Large intestine (tissue), 3 donors: Measurements from ENCODE around the gene TMEM40. TPM values are rescaled to one million over a fixed set of nuclear protein-coding genes. Genes with fewer than 3 reads are reported as not detected.
"Not testable (repeated sequence)": the region's sequence is repeated elsewhere in the genome, so short reads cannot be mapped to it uniquely, and the experiment has no call there.

Experiments
- DNase-seq, 2 donors: peaks; one replicate each; pipeline versions ENCODE4 v3.0.0 to v3.0.0-alpha.2; 2013
- H3K27ac ChIP-seq: one replicate; pipeline ENCODE4 v1.5.1; 2013; ENCODE audit warnings: low read length
- H3K27me3 ChIP-seq: 2 replicates; pipeline ENCODE4 v1.6.1; 2013; ENCODE audit warnings: low read length; ENCODE audit not compliant: control insufficient read depth, insufficient read depth
- H3K36me3 ChIP-seq: 2 replicates; pipeline ENCODE4 v1.6.1; 2013; ENCODE audit warnings: low read length; ENCODE audit not compliant: control insufficient read depth, insufficient read depth
- H3K4me1 ChIP-seq: one replicate; pipeline ENCODE4 v1.6.1; 2013; ENCODE audit warnings: low read length; ENCODE audit not compliant: control insufficient read depth, insufficient read depth
- H3K4me3 ChIP-seq: one replicate; pipeline ENCODE4 v1.5.1; 2013; ENCODE audit warnings: low read length
- H3K9me3 ChIP-seq: one replicate; pipeline ENCODE4 v1.6.1; 2013; ENCODE audit warnings: mild to moderate bottlenecking, low read depth, low read length, moderate library complexity; ENCODE audit not compliant: control insufficient read depth
- WGBS: methylation state at CpG from one replicate; pipeline ENCODE4 v1.1.5; 2013; ENCODE audit warnings: low lambda C conversion rate; ENCODE audit not compliant: insufficient coverage; 5-methylcytosine and 5-hydroxymethylcytosine counted together
- polyA plus RNA-seq: library from polyadenylated mRNA; unstranded; fragments of 120-200 nt; gene quantifications from one replicate; pipeline ENCODE4 v1.2.1, GENCODE V29; 2013

Gene TMEM40
- polyA plus RNA-seq, 1 donor: 0.10 TPM

GRCh38 chr3:12733566-12733965 is 25.5 kb downstream of the TMEM40 start:
- Histone ChIP-seq H3K27me3 (no peaks in the 10 kb centered on the region), H3K27ac (no peak overlapping the region), H3K36me3 (no peaks in the 10 kb centered on the region), H3K9me3 (no peaks in the 10 kb centered on the region), H3K4me3 (no peak overlapping the region), H3K4me1 (no peaks in the 10 kb centered on the region)
- no peak for DNase-seq
- whole genome bisulfite sequencing: no CpG with 5 or more reads among the region's 3 CpGs

GRCh38 chr3:12730506-12731242 is 28.4 kb downstream of the TMEM40 start:
- no peak overlapping the region for H3K27ac ChIP-seq
- H3K4me3 ChIP-seq: no peak overlapping the region
- no peak for DNase-seq
- no peaks in the 10 kb centered on the region for H3K9me3 ChIP-seq
- no peaks in the 10 kb centered on the region for H3K36me3 ChIP-seq
- 100% methylated on average over 2 of the region's 4 CpGs for WGBS
- no peaks in the 10 kb centered on the region for H3K4me1 ChIP-seq
- no peaks in the 10 kb centered on the region for H3K27me3 ChIP-seq

GRCh38 chr3:12729051-12729651 is 29.9 kb downstream of the TMEM40 start:
- Histone ChIP-seq H3K27me3 (no peaks in the 10 kb centered on the region), H3K9me3 (no peaks in the 10 kb centered on the region), H3K36me3 (no peaks in the 10 kb centered on the region), H3K27ac (no peak overlapping the region), H3K4me3 (no peak overlapping the region), H3K4me1 (no peaks in the 10 kb centered on the region)
- DNase-seq: peak; percentile 5 to 18
- WGBS: 50% methylated on average over 2 of the region's 7 CpGs

- Histone ChIP-seq H3K36me3 (no peaks in the 10 kb centered on the region), H3K27me3 (no peaks in the 10 kb centered on the region), H3K27ac (no peak overlapping the region), H3K9me3 (peaks cover 2% of the 10 kb centered on the region), H3K4me3 (no peak overlapping the region), H3K4me1 (no peaks in the 10 kb centered on the region)
- 80% methylated on average over 1 of the region's 2 CpGs for WGBS
- no peak for DNase-seq
Observed at GRCh38 chr3:12727937-12728336, 31.1 kb downstream of the TMEM40 start.

- DNase-seq: no peak
- Histone ChIP-seq H3K4me1 (no peaks in the 10 kb centered on the region), H3K4me3 (no peak overlapping the region), H3K9me3 (peaks cover 2% of the 10 kb centered on the region), H3K27ac (no peak overlapping the region), H3K36me3 (no peaks in the 10 kb centered on the region), H3K27me3 (no peaks in the 10 kb centered on the region)
- no CpG with 5 or more reads among the region's 3 CpGs for WGBS
Observed at GRCh38 chr3:12727481-12727880, 31.6 kb downstream of the TMEM40 start.

GRCh38 chr3:12725436-12725835 is 33.6 kb downstream of the TMEM40 start:
- no peak overlapping the region for H3K27ac ChIP-seq
- no peaks in the 10 kb centered on the region for H3K4me1 ChIP-seq
- no peaks in the 10 kb centered on the region for H3K36me3 ChIP-seq
- H3K4me3 ChIP-seq: no peak overlapping the region
- no peak for DNase-seq
- peaks cover 2% of the 10 kb centered on the region for H3K9me3 ChIP-seq
- WGBS: no CpG with 5 or more reads among the region's 1 CpG
- H3K27me3 ChIP-seq: no peaks in the 10 kb centered on the region

- H3K36me3 ChIP-seq: no peaks in the 10 kb centered on the region
- no peaks in the 10 kb centered on the region for H3K27me3 ChIP-seq
- no peak overlapping the region for H3K27ac ChIP-seq
- peaks cover 2% of the 10 kb centered on the region for H3K9me3 ChIP-seq
- no peak overlapping the region for H3K4me3 ChIP-seq
- DNase-seq: no peak
- H3K4me1 ChIP-seq: peaks cover 1% of the 10 kb centered on the region
- no CpG with 5 or more reads among the region's 4 CpGs for WGBS
Observed at GRCh38 chr3:12724794-12725193, 34.3 kb downstream of the TMEM40 start.

- H3K36me3 ChIP-seq, H3K4me1 ChIP-seq, DNase-seq, H3K27ac ChIP-seq, H3K27me3 ChIP-seq, H3K4me3 ChIP-seq, H3K9me3 ChIP-seq: not testable (repeated sequence)
Observed at GRCh38 chr3:12723362-12723761, 35.7 kb downstream of the TMEM40 start.

- Histone ChIP-seq H3K4me3 (no peak overlapping the region), H3K27me3 (no peaks in the 10 kb centered on the region), H3K36me3 (no peaks in the 10 kb centered on the region), H3K9me3 (peaks cover 2% of the 10 kb centered on the region), H3K4me1 (peaks cover 6% of the 10 kb centered on the region), H3K27ac (no peak overlapping the region)
- peak in 1 of 2 donors; percentile 50 for DNase-seq
- no CpG with 5 or more reads among the region's 3 CpGs for WGBS
Observed at GRCh38 chr3:12722226-12722625, 36.8 kb downstream of the TMEM40 start.

- peak; percentile 87 to 90 for DNase-seq
- no peak overlapping the region for H3K4me3 ChIP-seq
- H3K4me1 ChIP-seq: peaks cover 6% of the 10 kb centered on the region
- H3K27me3 ChIP-seq: no peaks in the 10 kb centered on the region
- 25% methylated on average over 5 of the region's 17 CpGs for WGBS
- H3K27ac ChIP-seq: no peak overlapping the region
- H3K9me3 ChIP-seq: peaks cover 2% of the 10 kb centered on the region
- no peaks in the 10 kb centered on the region for H3K36me3 ChIP-seq
Observed at GRCh38 chr3:12719984-12720898, 38.8 kb downstream of the TMEM40 start.
